Anterior cingulate cortex (tissue), 58 donors: ENCODE data around the gene COLEC12.

Source experiments
- DNase-seq, 58 donors: peaks; one replicate each; lab custom pipeline; 2025; lab: John Stamatoyannopoulos, UW

COLEC12 gene

DNA sequence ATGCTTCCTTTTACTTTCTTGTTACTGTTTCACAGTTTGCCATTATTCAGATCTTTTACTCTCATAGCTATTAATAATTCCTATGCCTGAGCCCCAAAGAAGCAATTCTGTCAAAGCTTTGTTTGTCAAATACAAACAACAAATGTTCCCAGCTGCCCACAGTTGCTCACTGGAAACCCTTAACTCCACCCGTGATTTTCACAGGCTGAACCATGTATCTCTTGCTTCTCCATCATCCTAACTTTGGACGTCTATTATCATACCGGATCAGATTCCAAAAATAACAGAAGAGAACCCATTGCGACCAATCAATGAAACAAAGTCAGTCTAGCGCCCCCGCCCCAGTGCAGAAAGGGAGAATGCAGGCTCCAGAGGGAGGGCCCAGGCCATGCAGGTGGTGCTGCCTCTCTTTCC is 24.2 kb downstream of the COLEC12 start:
- no peak for DNase-seq

GRCh38 chr18:475202-476031 is 25.1 kb downstream of the COLEC12 start:
- DNase-seq, result no peak

DNA sequence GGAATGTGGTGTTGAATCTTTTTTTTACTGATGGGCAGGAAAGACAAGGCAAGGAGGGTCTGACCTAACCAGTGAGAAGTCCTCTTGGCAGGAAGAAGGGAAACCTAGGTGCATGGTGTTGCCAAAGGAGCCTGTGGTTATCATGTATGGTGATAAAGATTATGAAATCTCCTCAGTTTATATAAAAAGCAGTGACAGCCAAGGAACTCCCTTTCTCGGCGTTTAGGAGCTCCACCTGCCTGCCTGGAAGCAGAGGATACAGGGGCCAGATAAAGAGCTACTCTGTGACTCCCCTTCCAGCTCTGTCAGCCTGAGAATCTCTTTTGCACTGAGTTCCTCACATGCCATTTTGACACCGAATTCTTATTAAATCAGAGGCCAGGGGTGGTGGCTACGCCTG is 26.1 kb downstream of the COLEC12 start:
- no peak for DNase-seq

DNA sequence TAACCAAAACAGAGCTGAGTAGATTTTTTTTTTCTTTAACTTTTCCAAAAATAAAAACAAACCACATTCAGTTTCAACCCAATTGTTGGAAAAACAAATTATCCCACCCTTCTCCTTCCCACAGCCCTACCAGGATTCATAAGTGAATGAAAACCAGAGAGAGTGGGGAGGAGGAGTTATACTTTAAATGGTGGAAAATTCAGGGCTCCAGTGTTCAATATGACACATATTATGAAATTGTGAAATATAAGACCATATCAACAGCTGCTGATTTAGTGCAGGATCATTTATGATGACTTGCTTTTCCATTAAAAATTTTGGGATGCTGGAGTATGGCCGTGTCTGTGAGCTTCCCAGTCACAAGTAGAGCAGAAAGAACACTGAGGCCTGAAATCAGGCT is 26.7 kb downstream of the COLEC12 start:
- no peak for DNase-seq

DNA sequence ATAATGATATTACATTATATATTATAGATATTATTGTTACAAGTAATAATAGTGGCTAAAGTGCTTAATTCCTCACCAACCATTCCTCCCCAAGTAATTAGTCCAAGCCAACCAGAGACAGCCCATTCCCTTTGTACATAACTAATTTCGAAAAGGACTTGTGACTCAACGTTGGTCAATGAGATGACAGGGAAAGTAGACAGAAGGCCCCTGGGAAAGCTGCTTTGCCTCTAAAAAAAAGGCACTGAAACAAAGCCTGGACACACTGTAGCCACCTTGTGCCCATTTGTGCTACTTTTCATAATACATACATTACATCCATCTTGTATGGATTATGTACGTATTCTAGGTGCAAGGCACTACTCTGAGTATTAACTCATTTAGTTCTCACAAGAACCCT is 28.8 kb downstream of the COLEC12 start:
- DNase-seq, result no peak

DNA sequence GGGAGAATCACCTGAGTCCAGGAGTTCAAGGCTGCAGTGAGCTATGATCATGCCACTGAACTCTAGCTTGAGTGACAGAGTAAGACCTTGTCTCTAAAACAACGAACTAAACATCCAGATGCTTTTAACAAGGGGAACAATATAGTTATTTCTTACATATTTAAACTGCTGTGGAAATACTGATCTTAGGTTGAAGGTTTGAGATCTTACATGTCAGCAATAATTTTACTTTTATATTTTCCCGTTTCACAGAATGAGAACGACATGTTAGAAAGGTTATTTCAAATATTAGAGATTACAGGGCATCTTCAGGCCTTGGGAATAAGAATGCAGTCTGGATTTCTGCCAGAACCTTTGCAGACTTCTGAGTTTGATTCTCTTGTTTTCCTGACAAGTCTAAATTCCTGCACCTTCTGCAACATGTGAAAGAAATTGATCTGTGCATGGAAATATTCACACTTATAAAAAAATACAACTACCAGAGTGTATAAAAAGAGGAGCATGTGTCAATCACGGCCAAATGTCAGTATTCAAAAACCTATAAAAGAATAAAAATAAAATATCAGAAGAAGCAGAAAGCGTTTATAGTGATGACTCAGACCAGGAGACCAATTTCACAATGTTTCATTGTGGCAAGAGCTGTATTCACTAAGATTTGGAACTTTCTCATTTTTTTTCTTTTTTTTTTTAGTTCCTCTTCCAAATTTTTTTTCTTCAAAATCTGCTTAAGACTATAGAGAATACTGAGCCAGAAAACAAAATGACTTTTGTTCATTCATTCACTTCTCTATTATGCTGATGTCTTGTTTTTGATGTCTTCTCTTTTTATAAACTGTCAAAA is 29.6 kb downstream of the COLEC12 start:
- DNase-seq, result no peak

DNA sequence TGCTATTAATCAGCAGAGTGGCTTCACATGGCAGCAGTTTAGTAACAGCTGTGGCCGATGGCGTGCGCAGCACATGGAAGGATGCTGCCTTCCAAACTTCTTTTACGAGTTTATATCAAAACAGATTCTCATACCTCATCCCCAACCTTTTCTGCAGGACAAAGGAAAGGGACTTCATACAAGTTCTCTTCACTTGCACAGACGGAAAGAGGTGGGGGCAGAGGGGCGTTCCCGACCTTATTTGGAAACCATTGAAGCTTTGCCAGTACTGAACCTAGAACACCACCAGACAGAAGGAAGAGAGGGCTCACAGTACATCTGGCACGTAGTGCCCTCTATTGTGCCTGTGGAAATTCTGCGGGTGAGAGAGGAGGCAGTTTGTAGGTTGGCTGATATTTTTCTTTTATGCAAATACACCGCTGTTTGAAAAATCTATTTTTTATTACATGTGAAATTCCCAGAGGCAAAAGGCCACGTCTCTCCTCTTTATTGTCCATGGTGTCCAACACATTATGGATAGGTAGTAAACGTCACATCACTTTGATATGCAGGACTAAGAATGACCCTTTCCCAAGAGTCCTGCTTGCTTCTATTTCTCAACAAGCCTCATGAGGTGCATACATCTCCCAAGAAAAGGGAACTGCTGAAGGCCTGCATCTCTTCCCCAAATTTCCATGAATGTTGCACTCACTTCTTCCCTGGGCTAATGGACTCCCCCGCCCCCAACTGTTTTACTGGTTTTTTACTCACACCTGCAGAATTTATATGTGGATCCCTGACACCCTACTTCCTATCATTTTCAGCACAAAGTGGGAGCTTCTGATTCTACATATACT is 31.3 kb downstream of the COLEC12 start:
- no peak for DNase-seq

DNA sequence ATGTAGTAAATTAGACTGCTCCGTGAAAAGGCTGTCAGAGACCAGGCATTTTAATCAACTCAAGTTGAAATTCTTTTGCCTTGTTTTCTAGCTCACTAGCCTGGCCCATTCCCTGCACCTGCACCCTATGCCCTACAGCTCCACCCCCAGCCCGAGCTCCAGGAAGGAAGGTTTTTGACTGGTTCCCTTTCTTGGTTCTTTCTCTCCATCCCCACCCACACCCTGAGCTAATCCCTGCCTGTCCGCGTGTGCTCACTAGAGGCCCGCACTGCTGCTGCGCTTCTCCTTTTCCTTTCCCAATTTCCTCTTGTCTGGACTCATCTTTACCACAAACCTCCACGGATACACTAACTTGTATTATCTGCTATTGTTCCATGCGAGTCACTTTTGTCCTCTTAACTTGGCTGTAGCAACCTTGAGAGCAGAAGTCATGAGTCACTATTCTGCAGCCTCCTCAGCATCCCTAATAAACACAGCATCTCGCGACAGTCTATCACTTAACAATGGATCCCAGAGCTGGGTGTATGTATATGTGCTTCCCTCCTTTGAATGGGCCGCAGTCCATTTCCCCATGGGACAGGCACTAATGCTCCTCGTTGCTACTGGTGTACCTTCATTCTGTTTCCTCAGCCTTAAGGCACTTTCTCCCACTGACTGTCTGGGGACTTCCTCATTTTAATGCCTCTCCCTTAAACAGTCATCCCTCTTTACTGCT is 36.5 kb downstream of the COLEC12 start:
- no peak for DNase-seq

- DNase-seq, result no peak
Measured at GRCh38 chr18:463403-463802, 37.1 kb downstream of the COLEC12 start.

- no peak for DNase-seq
Measured at GRCh38 chr18:461762-462161, 38.7 kb downstream of the COLEC12 start.

DNA sequence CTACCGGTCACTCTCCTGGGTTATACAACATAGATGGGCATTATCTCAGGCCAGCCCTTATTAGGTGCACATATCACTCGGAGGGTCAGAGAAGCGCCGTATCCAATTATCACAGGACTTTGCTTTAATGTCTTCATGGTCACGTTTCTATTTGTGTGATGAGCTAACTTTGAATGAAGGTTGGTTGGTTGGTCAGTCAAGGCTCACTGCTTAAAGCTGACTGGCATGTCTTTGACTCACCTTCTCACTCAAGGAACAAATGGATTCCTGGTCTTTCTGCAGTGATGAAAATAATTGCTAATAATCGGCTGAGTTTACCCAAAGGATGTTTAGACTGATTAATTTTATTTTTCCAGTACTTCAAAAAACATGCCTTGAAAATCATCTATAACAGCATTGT is 39.7 kb downstream of the COLEC12 start:
- DNase-seq, result no peak

- DNase-seq, result no peak
Measured at GRCh38 chr18:459814-460593, 40.5 kb downstream of the COLEC12 start.

GRCh38 chr18:457521-458412 is 42.7 kb downstream of the COLEC12 start:
- DNase-seq, result no peak

DNA sequence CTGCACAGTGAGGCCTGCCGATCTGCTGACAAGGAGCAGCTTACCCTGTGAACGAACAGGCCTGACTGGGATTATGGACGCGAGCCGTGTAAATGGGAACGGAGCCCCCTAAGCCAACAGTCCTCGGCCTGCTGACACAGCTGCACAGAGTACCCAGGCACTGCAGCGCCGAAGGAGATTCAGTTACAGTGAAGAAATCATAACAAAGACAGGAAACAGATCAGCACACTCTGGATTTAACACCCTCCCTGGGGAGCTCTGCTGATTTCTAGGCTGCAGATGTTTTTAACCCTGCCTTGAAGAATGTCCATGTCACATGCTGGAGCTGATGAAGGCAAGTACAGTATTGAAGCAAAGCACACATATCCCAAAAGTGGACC is 43.4 kb downstream of the COLEC12 start:
- no peak for DNase-seq

GRCh38 chr18:456361-457139 is 44.0 kb downstream of the COLEC12 start:
- DNase-seq, result peak in 7 of 58 donors; percentile 1 to 71 (median 22)

DNA sequence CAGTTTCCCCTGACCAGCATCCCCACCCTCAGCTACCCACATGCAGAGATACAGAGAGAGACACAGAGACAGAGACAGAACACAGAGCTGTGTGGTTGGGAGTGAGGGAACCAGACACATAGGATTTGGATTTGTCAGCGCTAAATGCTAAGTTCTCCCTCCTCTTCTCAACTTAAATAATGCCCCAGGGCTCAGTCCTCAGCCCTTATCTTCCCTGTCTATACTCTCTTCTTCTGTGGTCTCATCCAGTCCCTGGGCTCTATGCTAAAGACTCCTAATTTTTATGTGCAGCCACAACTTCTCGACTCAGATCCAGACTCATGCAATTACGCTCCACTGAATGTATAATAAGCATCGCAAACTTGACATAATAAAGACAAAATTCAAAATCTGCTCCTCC is 47.1 kb downstream of the COLEC12 start:
- no peak for DNase-seq

DNA sequence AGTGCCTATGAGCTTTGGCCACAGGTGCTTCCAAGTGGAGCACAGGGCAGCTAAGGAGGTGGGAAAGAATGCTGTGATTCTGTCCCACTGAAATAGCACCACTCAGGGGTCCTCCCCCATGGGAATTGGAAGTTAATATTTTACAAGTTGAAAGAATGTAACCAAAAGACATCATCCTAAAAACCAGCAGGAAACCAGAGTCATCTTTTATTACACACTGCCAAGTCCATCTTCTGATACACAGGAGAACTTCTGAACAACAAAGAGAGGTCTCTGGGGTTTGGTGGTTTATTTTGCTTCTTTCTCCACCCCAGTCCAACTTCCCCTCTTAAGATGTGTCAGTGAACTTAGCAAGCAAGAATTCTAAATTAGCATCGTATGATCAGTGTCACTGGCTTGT is 47.7 kb downstream of the COLEC12 start:
- DNase-seq, result no peak

GRCh38 chr18:449374-449773 is 51.1 kb downstream of the COLEC12 start:
- peak in 1 of 58 donors; percentile 43 for DNase-seq
